GM12891 (cell line): Measurements from ENCODE around the gene NXPE4.
"Not testable (repeated sequence)": the region's sequence is repeated elsewhere in the genome, so short reads cannot be mapped to it uniquely, and the experiment has no call there.

Source experiments
- DNase-seq: peaks from one replicate; pipeline ENCODE4 v3.0.0; 2011; ENCODE audit warnings: low spot score; ENCODE audit not compliant: insufficient read length
- FAIRE-seq: peaks from 2 replicates; lab custom pipeline; 2011; peaks lifted over from hg19 to GRCh38; lab: Jason Lieb, UNC
- PAX5 ChIP-seq: IDR thresholded peaks from 2 replicates; pipeline ENCODE4 v1.6.1; 2011; ENCODE audit warnings: low read length, moderate library complexity, mild to moderate bottlenecking; ENCODE audit not compliant: insufficient read depth, severe bottlenecking
- POLR2A ChIP-seq: IDR thresholded peaks from 2 replicates; pipeline ENCODE4 v1.6.1; 2011; ENCODE audit warnings: low read depth, low read length, control low read depth
- POLR2AphosphoS5 ChIP-seq: IDR thresholded peaks from 2 replicates; pipeline ENCODE4 v1.6.1; 2011; ENCODE audit warnings: low read depth, low read length, control low read depth
- POU2F2 ChIP-seq: IDR thresholded peaks from 2 replicates; pipeline ENCODE4 v1.6.1; 2011; ENCODE audit warnings: low read depth, mild to moderate bottlenecking, control low read depth, low read length, moderate library complexity
- SPI1 ChIP-seq: IDR thresholded peaks from 2 replicates; pipeline ENCODE4 v1.6.1; 2011; ENCODE audit warnings: low read depth, low read length, control low read depth
- TAF1 ChIP-seq: IDR thresholded peaks from 2 replicates; pipeline ENCODE4 v1.6.1; 2011; ENCODE audit warnings: low read depth, low read length, control low read depth

Gene NXPE4

GRCh38 chr11:114609429-114609828, 13.8 kb upstream of the NXPE4 start:
- DNase-seq (no peak), FAIRE-seq (no peak)
- TF ChIP-seq TAF1 (no peak), SPI1 (no peak), POU2F2 (peak; percentile 85; the same call in 1 of the 2 replicates), POLR2AphosphoS5 (no peak), POLR2A (no peak)

- peak; percentile 71 for TF ChIP-seq POU2F2
- FAIRE-seq, DNase-seq: not testable (repeated sequence)
These were observed 13.0 kb upstream of the NXPE4 start for GRCh38 chr11:114608605-114609004.

- FAIRE-seq, result peak; percentile 99
These were observed 12.3 kb upstream of the NXPE4 start for GRCh38 chr11:114607753-114608459.

GRCh38 chr11:114606802-114607075, 11.2 kb upstream of the NXPE4 start:
- FAIRE-seq, DNase-seq: not testable (repeated sequence)

More at GRCh38 chr11:114607753-114608459, 12.3 kb upstream of the NXPE4 start:
- TF ChIP-seq PAX5 (no peak), SPI1 (no peak), POLR2AphosphoS5 (peak; percentile 53; the same call in 1 of the 2 replicates), POLR2A (no peak), POU2F2 (peak; percentile 66), TAF1 (no peak)
- DNase-seq, result no peak

- no peak for TF ChIP-seq TAF1
- TF ChIP-seq POU2F2, result peak; percentile 70; the same call in 1 of the 2 replicates
- no peak for TF ChIP-seq SPI1
- no peak for TF ChIP-seq PAX5
- TF ChIP-seq POLR2AphosphoS5, result no peak
- TF ChIP-seq POLR2A, result no peak
- DNase-seq, result no peak
- FAIRE-seq, result no peak
These were observed 10.6 kb upstream of the NXPE4 start for GRCh38 chr11:114606003-114606801.

GRCh38 chr11:114605370-114605769, 9.8 kb upstream of the NXPE4 start:
- FAIRE-seq (no peak), DNase-seq (no peak)
- TF ChIP-seq POU2F2 (peak; percentile 78), POLR2A (no peak)

- FAIRE-seq, result no peak
- DNase-seq, result no peak
- TF ChIP-seq TAF1 (no peak), POU2F2 (peak; percentile 74; the same call in 1 of the 2 replicates), POLR2AphosphoS5 (no peak; the same call in 1 of the 2 replicates), PAX5 (no peak), SPI1 (no peak), POLR2A (no peak)
These were observed 9.3 kb upstream of the NXPE4 start for GRCh38 chr11:114604886-114605285.

- TF ChIP-seq PAX5 (no peak), POU2F2 (peak; percentile 73; the same call in 1 of the 2 replicates), TAF1 (no peak), POLR2A (no peak), POLR2AphosphoS5 (peak; percentile 19; the same call in 1 of the 2 replicates)
- FAIRE-seq, result no peak
- no peak for DNase-seq
These were observed 8.7 kb upstream of the NXPE4 start for GRCh38 chr11:114604179-114604813.

GRCh38 chr11:114603151-114603550, 7.6 kb upstream of the NXPE4 start:
- FAIRE-seq, DNase-seq: not testable (repeated sequence)

- no peak for FAIRE-seq
- no peak for DNase-seq
- TF ChIP-seq POLR2AphosphoS5 (no peak), PAX5 (no peak), TAF1 (no peak), POLR2A (no peak), POU2F2 (no peak), SPI1 (no peak)
These were observed 2.9 kb upstream of the NXPE4 start for GRCh38 chr11:114598461-114598860.
